ENCODE measurements around the gene OMG. TPM values are rescaled to one million over a fixed set of nuclear protein-coding genes. Genes with fewer than 3 reads are reported as not detected.

OMG gene
- total RNA-seq, 1 donor from 2014 or later, result not detected

- peaks cover 9% of the 10 kb centered on the region for H3K36me3 Mint-ChIP-seq (ENCODE audit: low read depth, unreplicated experiment)
- TF ChIP-seq CTCF (IDR thresholded peaks at IDR 0.05; ENCODE audit: unreplicated experiment), result no peak
- H3K9me3 Mint-ChIP-seq (ENCODE audit: unreplicated experiment), result no peaks in the 10 kb centered on the region
- DNase-seq (ENCODE audit: low spot score), result no peak
- no peak overlapping the region for H3K27ac Mint-ChIP-seq (ENCODE audit: unreplicated experiment)
- peaks cover 10% of the 10 kb centered on the region for H3K4me1 Mint-ChIP-seq (ENCODE audit: unreplicated experiment)
- peaks cover 1% of the 10 kb centered on the region for H3K27me3 Mint-ChIP-seq (ENCODE audit: unreplicated experiment)
- H3K4me3 Mint-ChIP-seq (ENCODE audit: unreplicated experiment), result no peak overlapping the region
Observed at GRCh38 chr17:31309556-31309955, 12.5 kb upstream of the OMG start.

- Mint-ChIP-seq H3K9me3 (ENCODE audit: unreplicated experiment) (no peaks in the 10 kb centered on the region), H3K36me3 (ENCODE audit: low read depth, unreplicated experiment) (peaks cover 12% of the 10 kb centered on the region), H3K4me1 (ENCODE audit: unreplicated experiment) (peaks cover 10% of the 10 kb centered on the region), H3K27ac (ENCODE audit: unreplicated experiment) (no peak overlapping the region), H3K27me3 (ENCODE audit: unreplicated experiment) (peaks cover 1% of the 10 kb centered on the region), H3K4me3 (ENCODE audit: unreplicated experiment) (no peak overlapping the region)
- DNase-seq (ENCODE audit: low spot score), result no peak
- TF ChIP-seq CTCF (IDR thresholded peaks at IDR 0.05; ENCODE audit: unreplicated experiment), result no peak
Observed at GRCh38 chr17:31308372-31309334, 11.6 kb upstream of the OMG start.

- H3K27me3 Mint-ChIP-seq (ENCODE audit: unreplicated experiment), result peaks cover 1% of the 10 kb centered on the region
- TF ChIP-seq CTCF (IDR thresholded peaks at IDR 0.05; ENCODE audit: unreplicated experiment), result no peak
- DNase-seq (ENCODE audit: low spot score), result no peak
- no peaks in the 10 kb centered on the region for H3K9me3 Mint-ChIP-seq (ENCODE audit: unreplicated experiment)
- no peak overlapping the region for H3K27ac Mint-ChIP-seq (ENCODE audit: unreplicated experiment)
- peaks cover 12% of the 10 kb centered on the region for H3K36me3 Mint-ChIP-seq (ENCODE audit: low read depth, unreplicated experiment)
- peaks cover 10% of the 10 kb centered on the region for H3K4me1 Mint-ChIP-seq (ENCODE audit: unreplicated experiment)
- no peak overlapping the region for H3K4me3 Mint-ChIP-seq (ENCODE audit: unreplicated experiment)
Observed at GRCh38 chr17:31307640-31308039, 10.6 kb upstream of the OMG start.

GRCh38 chr17:31299624-31300023 is 2.6 kb upstream of the OMG start:
- H3K4me3 Mint-ChIP-seq (ENCODE audit: unreplicated experiment), result no peak overlapping the region
- H3K36me3 Mint-ChIP-seq (ENCODE audit: low read depth, unreplicated experiment), result peaks cover 3% of the 10 kb centered on the region
- no peaks in the 10 kb centered on the region for H3K4me1 Mint-ChIP-seq (ENCODE audit: unreplicated experiment)
- no peaks in the 10 kb centered on the region for H3K27me3 Mint-ChIP-seq (ENCODE audit: unreplicated experiment)
- no peak overlapping the region for H3K27ac Mint-ChIP-seq (ENCODE audit: unreplicated experiment)
- TF ChIP-seq CTCF (IDR thresholded peaks at IDR 0.05; ENCODE audit: unreplicated experiment), result no peak
- no peak for DNase-seq (ENCODE audit: low spot score)
- no peaks in the 10 kb centered on the region for H3K9me3 Mint-ChIP-seq (ENCODE audit: unreplicated experiment)

GRCh38 chr17:31296142-31296541 is 897 bp downstream of the OMG start:
- TF ChIP-seq CTCF (IDR thresholded peaks at IDR 0.05; ENCODE audit: unreplicated experiment), result no peak
- Mint-ChIP-seq H3K36me3 (ENCODE audit: low read depth, unreplicated experiment) (no peaks in the 10 kb centered on the region), H3K4me3 (ENCODE audit: unreplicated experiment) (no peak overlapping the region), H3K27me3 (ENCODE audit: unreplicated experiment) (no peaks in the 10 kb centered on the region), H3K9me3 (ENCODE audit: unreplicated experiment) (no peaks in the 10 kb centered on the region), H3K4me1 (ENCODE audit: unreplicated experiment) (no peaks in the 10 kb centered on the region), H3K27ac (ENCODE audit: unreplicated experiment) (no peak overlapping the region)
- DNase-seq (ENCODE audit: low spot score), result no peak

All from endothelial cell (in vitro differentiated cells).